Measurements from ENCODE around the gene IL21.
A peak's percentile ranks its signal among the peaks of the same experiment; 100 is the strongest.

Gene IL21

GRCh38 chr4:122621016-122621507 lies at the start of gene IL21:
Gene IL21 (minus strand): TSS chr4:122621066. CDS start chr4:122621011, 55 bp downstream.
- DNase-seq (ENCODE audit: low read depth) = no peak
- TF ChIP-seq, protein P1, sequence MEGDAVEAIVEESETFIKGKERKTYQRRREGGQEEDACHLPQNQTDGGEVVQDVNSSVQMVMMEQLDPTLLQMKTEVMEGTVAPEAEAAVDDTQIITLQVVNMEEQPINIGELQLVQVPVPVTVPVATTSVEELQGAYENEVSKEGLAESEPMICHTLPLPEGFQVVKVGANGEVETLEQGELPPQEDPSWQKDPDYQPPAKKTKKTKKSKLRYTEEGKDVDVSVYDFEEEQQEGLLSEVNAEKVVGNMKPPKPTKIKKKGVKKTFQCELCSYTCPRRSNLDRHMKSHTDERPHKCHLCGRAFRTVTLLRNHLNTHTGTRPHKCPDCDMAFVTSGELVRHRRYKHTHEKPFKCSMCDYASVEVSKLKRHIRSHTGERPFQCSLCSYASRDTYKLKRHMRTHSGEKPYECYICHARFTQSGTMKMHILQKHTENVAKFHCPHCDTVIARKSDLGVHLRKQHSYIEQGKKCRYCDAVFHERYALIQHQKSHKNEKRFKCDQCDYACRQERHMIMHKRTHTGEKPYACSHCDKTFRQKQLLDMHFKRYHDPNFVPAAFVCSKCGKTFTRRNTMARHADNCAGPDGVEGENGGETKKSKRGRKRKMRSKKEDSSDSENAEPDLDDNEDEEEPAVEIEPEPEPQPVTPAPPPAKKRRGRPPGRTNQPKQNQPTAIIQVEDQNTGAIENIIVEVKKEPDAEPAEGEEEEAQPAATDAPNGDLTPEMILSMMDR (IDR thresholded peaks at IDR 0.05; ENCODE audit: low read length, missing control alignments) = no peak
- no peak within 1 kb of the TSS for H3K4me3 ChIP-seq (replicated peaks; ENCODE audit: low read depth, low read length)

GRCh38 chr4:122669911-122670738 lies 49.3 kb upstream of the IL21 start:
- TF ChIP-seq, protein P1 (IDR thresholded peaks at IDR 0.05; ENCODE audit: low read length, missing control alignments) = no peak
- no peak for DNase-seq (ENCODE audit: low read depth)
- no peak overlapping the region for H3K4me3 ChIP-seq (replicated peaks; ENCODE audit: low read depth, low read length)

GRCh38 chr4:122668241-122668640 lies 47.4 kb upstream of the IL21 start:
- H3K4me3 ChIP-seq (replicated peaks; ENCODE audit: low read depth, low read length) = no peak overlapping the region
- TF ChIP-seq, protein P1 (IDR thresholded peaks at IDR 0.05; ENCODE audit: low read length, missing control alignments) = no peak
- DNase-seq (ENCODE audit: low read depth) = no peak

DNA sequence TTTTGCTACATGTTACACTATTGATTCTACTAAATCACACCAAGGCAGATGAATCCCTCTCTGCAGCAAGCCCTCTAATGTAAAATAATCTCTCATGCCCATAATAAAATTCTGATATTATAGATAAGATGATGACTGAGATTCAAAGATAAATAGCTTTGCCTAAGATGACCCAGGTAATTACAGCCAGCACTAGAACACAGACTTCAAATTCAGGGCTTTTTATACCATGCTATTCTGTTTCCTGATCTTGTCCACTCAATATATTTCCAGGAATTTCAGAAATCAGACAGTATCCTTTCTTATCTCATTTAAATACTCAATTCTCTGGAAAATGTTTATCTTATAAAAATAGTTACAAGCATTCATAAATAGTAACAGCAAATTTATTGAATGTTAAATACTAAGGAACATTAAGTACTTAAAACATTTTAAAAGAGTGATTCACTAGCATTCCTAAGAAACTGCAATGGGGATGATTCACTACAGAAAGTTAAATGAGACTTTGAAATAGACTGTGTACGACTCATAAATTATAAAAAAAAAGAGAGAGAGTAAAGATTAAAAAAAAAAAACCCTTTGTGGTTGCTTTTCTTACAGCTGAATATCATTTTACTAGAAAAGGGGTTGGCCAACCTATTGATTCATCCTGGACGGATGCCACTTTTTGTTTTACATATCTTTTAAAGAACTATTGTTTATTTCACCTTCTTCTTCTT lies 45.8 kb upstream of the IL21 start:
- H3K4me3 ChIP-seq (replicated peaks; ENCODE audit: low read depth, low read length) = no peak overlapping the region
- peak; percentile 93 for DNase-seq (ENCODE audit: low read depth)
- TF ChIP-seq, protein P1 (IDR thresholded peaks at IDR 0.05; ENCODE audit: low read length, missing control alignments) = no peak

GRCh38 chr4:122665161-122665929 lies 44.5 kb upstream of the IL21 start:
- DNase-seq (ENCODE audit: low read depth) = peak; percentile 31
- no peak overlapping the region for H3K4me3 ChIP-seq (replicated peaks; ENCODE audit: low read depth, low read length)
- TF ChIP-seq, protein P1 (IDR thresholded peaks at IDR 0.05; ENCODE audit: low read length, missing control alignments) = no peak

DNA sequence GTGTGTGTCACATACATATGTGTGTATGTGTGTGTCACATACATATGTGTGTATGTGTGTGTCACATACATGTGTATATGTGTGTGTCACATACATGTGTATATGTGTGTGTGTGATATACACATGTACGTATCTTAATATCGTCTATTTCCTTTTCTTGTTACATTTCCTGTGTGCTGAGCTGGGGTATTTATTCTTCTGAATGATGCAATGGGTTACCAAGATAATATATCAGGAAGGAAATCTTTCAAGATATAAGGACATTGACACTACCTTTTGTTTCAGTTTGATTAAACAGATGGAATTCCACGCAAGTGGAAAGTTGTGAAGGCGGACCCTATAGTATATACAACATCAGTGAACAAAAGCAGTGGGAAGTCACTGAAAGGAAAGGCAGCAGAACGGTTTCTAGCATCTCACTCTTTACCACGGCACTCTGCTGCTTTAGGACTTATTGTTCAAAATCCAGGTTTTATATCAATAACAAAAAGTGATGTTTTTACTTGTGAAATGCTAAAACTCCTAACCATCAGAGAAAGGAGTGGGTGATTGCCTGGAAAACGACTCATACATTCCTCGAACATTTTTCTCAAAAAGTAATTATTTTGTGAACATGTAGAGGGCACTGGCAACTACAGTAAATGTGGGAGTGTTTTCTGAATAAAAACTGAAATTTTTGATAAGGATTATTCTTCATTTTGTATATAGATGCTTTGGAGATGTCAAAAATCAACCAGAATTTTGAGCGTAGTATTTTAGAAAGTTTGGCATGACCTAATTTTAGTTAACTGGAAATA lies 43.1 kb upstream of the IL21 start:
- peak; percentile 33 for DNase-seq (ENCODE audit: low read depth)
- TF ChIP-seq, protein P1 (IDR thresholded peaks at IDR 0.05; ENCODE audit: low read length, missing control alignments) = no peak
- H3K4me3 ChIP-seq (replicated peaks; ENCODE audit: low read depth, low read length) = no peak overlapping the region
